Mammary epithelial cell (primary cell): ENCODE measurements around the gene ZNF804A.

Experiments used
- CTCF ChIP-seq, 2 donors: IDR thresholded peaks in 1 of 2; conservative IDR thresholded peaks in 1 of 2; 2 replicates each; pipeline ENCODE4 v1.5.1; 2011 to 2012; ENCODE audit warnings: inconsistent platforms in 2 of 2, low read length in 2 of 2, mild to moderate bottlenecking in 2 of 2, control low read depth in 1 of 2, low read depth in 1 of 2; ENCODE audit not compliant: insufficient read depth in 1 of 2; ENCODE audit errors: extremely low read depth in 1 of 2
- EZH2 ChIP-seq: IDR thresholded peaks from 2 replicates; pipeline ENCODE4 v1.6.1; 2012; ENCODE audit warnings: low read length, inconsistent platforms, borderline replicate concordance

- TF ChIP-seq CTCF (conservative IDR thresholded peaks at IDR 0.05 in 1 of 2, IDR thresholded peaks at IDR 0.05 in 1 of 2; ENCODE audit: extremely low read depth in 1 of 2, insufficient read depth in 1 of 2, low read depth in 1 of 2, low read length in 2 of 2) (no peak), EZH2 (no peak)
Observed at GRCh38 chr2:184971546-184972068, 373.3 kb downstream of the ZNF804A start.
